Activated T-cell treated with anti-CD3 and anti-CD28 coated beads, Interleukin-2, amount 50 U/mL, for 4 hours (primary cell): ENCODE results near the gene HPS5. TPM values are rescaled to one million over a fixed set of nuclear protein-coding genes. Genes with fewer than 3 reads are reported as not detected.

Experiments used
- total RNA-seq, 3 donors: library from RNA; stranded (reverse); gene quantifications; one replicate each; pipeline ENCODE4 v1.2.1, GENCODE V29; 2021

HPS5 gene
- total RNA-seq, 3 donors from 2014 or later, result 15.9 to 17.3 (median 16.0) TPM

Other genes starting within 250 kb of the HPS5 start
- gene SAAL1, start 216.1 kb downstream of the HPS5 start, total RNA-seq, result 10 to 100 TPM; 35.0 to 36.3 (median 35.8) TPM
- gene MRGPRX3, start 189.6 kb downstream of the HPS5 start, total RNA-seq, result not detected
- not detected for gene MRGPRX4, start 149.3 kb downstream of the HPS5 start, total RNA-seq
- not detected for gene SAA4, start 85.3 kb downstream of the HPS5 start, total RNA-seq
- 1 to 10 TPM; 4.5 to 6.3 (median 5.0) TPM for gene SAA2, start 73.5 kb downstream of the HPS5 start, total RNA-seq
- 1 to 10 TPM; 4.3 to 6.1 (median 5.6) TPM for gene SAA1, start 55.9 kb downstream of the HPS5 start, total RNA-seq
- gene GTF2H1, start 427 bp upstream of the HPS5 start, total RNA-seq, result 10 to 100 TPM; 52.4 to 58.0 (median 56.1) TPM
- gene LDHA, start 72.4 kb upstream of the HPS5 start, total RNA-seq, result 1,000 to 10,000 TPM; 1,291 to 1,542 (median 1,369) TPM
- 1 to 10 TPM in 1 of 3 donors, not detected in 2; 1.8 TPM for gene LDHC, start 90.2 kb upstream of the HPS5 start, total RNA-seq
- not detected for gene LDHAL6A, start 133.7 kb upstream of the HPS5 start, total RNA-seq
- 10 to 100 TPM; 44.9 to 48.1 (median 45.4) TPM for gene TSG101, start 204.8 kb upstream of the HPS5 start, total RNA-seq